HK-2 (cell line): ENCODE data around the gene DPP6.
"Not testable (repeated sequence)": the region's sequence is repeated elsewhere in the genome, so short reads cannot be mapped to it uniquely, and the experiment has no call there.

ENCODE experiments used
- DNase-seq: peaks from one replicate; pipeline ENCODE4 v3.0.0-alpha.2; 2018; ENCODE audit not compliant: unreplicated experiment

DPP6 gene

DNA sequence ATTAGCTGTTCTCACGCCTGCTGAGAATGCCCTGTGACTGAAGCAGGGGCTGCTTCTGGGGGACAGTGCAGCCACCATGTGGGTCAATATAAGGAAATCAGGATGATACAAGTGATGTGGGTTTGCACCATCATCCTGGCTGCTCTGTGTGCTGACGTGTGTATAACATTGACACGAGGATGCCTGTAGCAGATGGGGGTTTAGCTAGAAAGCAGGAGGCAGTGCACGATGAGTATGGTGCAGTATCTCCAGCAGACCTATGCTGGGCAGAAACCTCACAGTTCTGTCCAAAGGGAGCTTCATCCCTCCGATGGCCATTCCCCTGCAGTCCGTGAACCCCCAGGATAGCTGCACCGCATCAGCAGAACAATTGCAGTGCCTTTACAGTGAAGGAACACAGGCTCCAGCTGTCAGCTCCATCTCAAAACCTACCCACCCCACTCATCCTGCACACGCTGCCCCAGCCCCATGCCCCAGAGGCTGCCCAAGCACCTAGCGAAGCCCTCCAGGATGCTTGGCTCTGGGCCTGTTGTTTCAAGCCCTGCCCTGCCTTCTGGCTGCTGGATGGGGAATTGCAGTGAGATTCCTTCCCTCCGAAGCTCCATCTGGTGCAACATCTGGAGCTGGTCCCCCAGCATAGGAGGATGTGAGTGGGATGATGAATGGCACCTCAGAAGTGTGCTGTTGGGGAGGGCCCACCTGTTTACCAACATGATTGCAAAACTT, 96.8 kb downstream of the DPP6 start:
- not testable (repeated sequence) for DNase-seq

DNA sequence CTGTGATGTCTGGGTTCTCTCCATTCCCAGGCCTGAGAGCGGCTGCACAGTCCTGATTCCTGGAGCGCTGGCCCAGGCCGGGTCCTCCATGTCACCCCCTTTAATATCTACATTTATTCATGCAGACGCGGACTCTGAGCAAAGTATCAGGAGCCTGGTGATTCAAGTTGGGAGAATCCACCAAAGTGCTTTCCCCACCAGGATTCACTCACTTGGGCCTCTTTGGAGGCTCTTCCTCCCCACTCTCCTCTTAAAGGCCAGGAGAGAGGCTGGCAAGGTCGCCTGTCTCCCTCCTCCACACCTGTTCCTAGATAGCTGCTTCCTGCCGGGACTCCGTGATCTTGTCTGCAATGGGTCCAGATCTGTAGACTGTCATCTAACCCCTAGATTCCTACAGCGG, 98.5 kb downstream of the DPP6 start:
- not testable (repeated sequence) for DNase-seq

DNA sequence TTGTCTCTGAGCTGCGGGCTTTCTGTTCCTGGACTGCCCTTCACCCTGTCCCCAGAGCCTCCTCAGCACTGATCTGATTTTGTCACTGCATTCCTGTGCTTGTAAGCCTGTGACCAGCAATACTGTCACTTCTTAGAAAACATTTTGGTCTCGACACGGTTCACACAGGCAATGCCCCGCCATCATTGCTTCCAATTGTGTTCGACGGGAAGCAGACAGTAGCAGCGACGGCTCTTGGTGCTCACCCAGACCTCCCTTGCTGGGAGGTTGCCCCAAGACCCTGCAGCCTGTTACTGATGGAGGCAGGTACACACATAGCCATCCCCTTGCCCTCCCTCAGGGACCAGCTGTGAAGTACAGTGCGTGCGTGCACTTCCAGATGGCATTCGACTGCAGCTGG, 99.1 kb downstream of the DPP6 start:
- not testable (repeated sequence) for DNase-seq

GRCh38 chr7:154155928-154156327, 103.7 kb downstream of the DPP6 start:
- not testable (repeated sequence) for DNase-seq

DNA sequence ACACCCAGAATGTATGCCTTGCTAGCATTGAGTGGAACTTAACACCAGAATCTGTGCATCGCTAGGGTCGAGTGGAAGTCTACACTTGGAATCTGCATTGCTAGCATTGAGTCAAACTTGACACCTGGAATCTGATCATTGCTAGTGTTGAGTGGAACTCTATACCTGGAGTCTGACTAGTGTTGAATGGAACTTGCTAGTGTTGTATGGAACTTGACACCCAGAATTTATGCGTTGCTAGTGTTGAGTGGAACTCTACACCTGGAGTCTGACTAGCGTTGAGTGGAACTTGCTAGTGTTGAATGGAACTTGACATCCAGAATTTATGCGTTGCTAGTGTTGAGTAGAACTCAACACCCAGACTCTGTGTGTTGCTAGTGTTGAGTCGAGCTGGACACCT, 110.7 kb downstream of the DPP6 start:
- DNase-seq = not testable (repeated sequence)

- not testable (repeated sequence) for DNase-seq
Measured at GRCh38 chr7:154163642-154164041, 111.4 kb downstream of the DPP6 start.

GRCh38 chr7:154167051-154167450, 114.9 kb downstream of the DPP6 start:
- no peak for DNase-seq

GRCh38 chr7:154167807-154168206, 115.6 kb downstream of the DPP6 start:
- DNase-seq = no peak

DNA sequence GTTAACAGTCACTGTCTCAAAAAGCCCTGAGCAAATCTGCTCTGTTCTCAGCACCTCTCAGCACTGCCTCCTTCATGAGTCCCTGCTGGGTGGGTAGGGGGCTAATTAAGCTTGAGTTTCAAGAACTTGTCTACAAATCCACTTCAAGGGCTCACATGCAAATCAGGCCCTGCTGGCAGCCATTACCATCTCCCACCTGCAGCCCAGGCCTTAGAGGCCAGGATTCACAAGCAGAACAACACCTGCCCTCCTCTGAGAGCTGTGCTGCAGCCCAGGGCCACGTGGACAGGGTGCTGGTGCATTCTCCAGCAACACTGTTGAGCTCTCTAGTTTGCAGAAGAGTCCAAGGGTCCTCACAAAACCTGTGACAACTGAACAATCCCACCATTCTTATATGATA, 119.2 kb downstream of the DPP6 start:
- no peak for DNase-seq

- DNase-seq = no peak
Measured at GRCh38 chr7:154172236-154172635, 120.0 kb downstream of the DPP6 start.

- DNase-seq = no peak
Measured at GRCh38 chr7:154177584-154177983, 125.4 kb downstream of the DPP6 start.

- peak; percentile 7 for DNase-seq
Measured at GRCh38 chr7:154178895-154179294, 126.7 kb downstream of the DPP6 start.

GRCh38 chr7:154183482-154183881, 131.3 kb downstream of the DPP6 start:
- no peak for DNase-seq

- no peak for DNase-seq
Measured at GRCh38 chr7:154183946-154184345, 131.7 kb downstream of the DPP6 start.

DNA sequence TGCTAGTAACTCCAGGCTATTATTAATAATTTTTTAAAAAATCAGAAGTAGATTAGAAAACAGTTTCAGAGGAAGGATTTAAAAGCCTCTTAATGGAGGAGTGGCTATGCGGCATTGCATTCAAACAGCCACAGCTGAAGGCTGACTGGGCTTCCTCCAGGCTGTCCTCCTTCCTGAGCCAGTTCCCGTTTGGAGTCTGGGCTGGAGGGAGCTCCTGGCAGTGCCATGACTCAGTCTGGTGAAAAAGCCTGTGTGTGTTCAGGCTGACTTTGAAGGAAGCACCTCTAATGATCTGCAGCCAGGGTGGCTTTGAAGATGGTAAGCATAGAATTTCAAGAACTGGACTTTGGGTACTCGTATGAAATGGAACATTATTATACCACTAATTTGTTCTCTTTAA, 134.6 kb downstream of the DPP6 start:
- no peak for DNase-seq

DNA sequence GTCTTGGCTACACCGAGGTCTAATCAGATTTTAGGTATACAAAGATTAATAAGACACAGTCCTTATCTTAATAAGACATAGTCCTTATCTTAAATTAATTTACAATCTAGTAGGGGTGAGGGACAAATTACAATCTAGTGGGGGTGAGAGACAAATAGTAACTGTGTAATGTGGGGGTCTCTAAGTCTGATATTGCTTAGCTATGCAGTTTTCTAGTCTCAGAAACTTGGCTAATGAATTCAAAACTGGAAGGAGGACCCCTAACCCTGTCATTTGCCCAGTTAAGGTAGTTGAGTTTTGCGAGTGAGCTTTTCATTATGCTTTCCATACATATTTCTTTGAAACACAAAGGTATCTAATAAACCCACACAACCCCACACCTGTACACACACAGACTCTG, 136.1 kb downstream of the DPP6 start:
- no peak for DNase-seq

GRCh38 chr7:154195266-154195665, 143.1 kb downstream of the DPP6 start:
- no peak for DNase-seq

DNA sequence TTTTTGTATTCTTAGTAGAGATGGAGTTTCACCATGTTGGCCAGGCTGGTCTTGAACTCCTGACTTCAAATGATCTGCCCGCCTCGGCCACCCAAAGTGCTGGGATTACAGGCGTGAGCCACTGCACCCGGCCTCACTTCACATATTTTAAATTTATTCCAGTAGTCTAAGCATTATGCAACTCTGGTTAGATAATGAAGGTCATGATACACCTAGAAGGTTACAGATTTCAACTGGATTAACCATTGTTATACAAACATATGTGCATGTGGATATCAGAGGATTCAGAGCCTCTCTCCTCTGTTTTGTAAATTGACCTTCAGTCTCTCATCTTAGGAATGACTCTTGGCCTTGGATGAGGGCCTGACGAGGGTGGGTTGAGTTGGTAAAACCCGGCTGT, 146.3 kb downstream of the DPP6 start:
- DNase-seq = no peak

GRCh38 chr7:154200241-154200640, 148.0 kb downstream of the DPP6 start:
- DNase-seq = no peak

DNA sequence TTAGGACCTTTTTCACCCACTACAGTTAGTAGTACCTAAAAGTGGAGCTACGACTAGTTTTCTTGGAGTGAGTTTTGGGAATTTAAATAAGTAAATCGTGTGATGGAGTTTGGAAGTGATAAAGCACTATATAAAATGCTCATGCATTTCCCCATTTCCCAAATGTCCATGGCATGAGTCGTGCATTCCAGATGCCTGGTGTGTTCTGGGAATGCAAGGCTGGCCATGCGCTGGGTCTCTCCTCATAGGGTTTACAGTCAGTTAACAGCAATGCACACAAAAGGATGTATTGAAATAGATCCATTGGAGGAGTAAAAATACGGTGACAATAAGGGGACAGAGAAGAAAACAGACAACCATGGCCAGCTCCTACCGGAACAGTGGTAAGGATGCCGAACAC, 149.8 kb downstream of the DPP6 start:
- no peak for DNase-seq

- DNase-seq = no peak
Measured at GRCh38 chr7:154204046-154204445, 151.8 kb downstream of the DPP6 start.

GRCh38 chr7:154212861-154213260, 160.7 kb downstream of the DPP6 start:
- DNase-seq = no peak

GRCh38 chr7:154217688-154218340, 165.6 kb downstream of the DPP6 start:
- no peak for DNase-seq

- DNase-seq = peak; percentile 7
Measured at GRCh38 chr7:154231732-154232131, 179.5 kb downstream of the DPP6 start.
